Motor neuron (in vitro differentiated cells): ENCODE results near the gene GRM3. TPM values are rescaled to one million over a fixed set of nuclear protein-coding genes. Genes with fewer than 3 reads are reported as not detected.

Experiments
- ATAC-seq, 8 experiments: fragments of 200-7000 bp; cut with Tn5 transposase; replicated peaks in 6 of 8; 2 replicates each; pipeline ENCODE4 v1.8.0; 2021; ENCODE audit warnings: mild to moderate bottlenecking in 8 of 8, moderate library complexity in 8 of 8
- H3K27ac ChIP-seq, 2 donors: fragments of 250-450 bp; sonication (Bioruptor Pico); 2 replicates each; pipeline ENCODE4 v1.9.0; 2021; ENCODE audit warnings: antibody characterized with exemption in 2 of 2, mild to moderate bottlenecking in 2 of 2, moderate library complexity in 1 of 2
- H3K4me1 ChIP-seq, 2 donors: fragments of 250-450 bp; sonication (Bioruptor Pico); replicated peaks in 1 of 2; 2 replicates each; pipeline ENCODE4 v1.6.1; 2021; ENCODE audit warnings: antibody characterized with exemption in 2 of 2, mild to moderate bottlenecking in 2 of 2, moderate library complexity in 1 of 2
- H3K4me3 ChIP-seq, 5 donors: fragments of 250-450 bp; sonication (Bioruptor Pico); 2 replicates each; pipeline ENCODE4 v1.9.0; 2021; ENCODE audit warnings: antibody characterized with exemption in 5 of 5, mild to moderate bottlenecking in 5 of 5, moderate library complexity in 4 of 5
- WGBS, 10 experiments: fragments of 450-650 bp; shearing (Covaris generic); methylation state at CpG; one replicate each; pipeline ENCODE4 v1.0.0; 2022; 5-methylcytosine and 5-hydroxymethylcytosine counted together
- in situ Hi-C, 9 experiments: fragments of 400-800 bp; cut with MboI; loops; one replicate each; pipeline ENCODE4 v1.15.0; 2021; ENCODE audit warnings: low sequenced_read_pairs in 9 of 9, low pct_unique_long_range_greater_than_20kb in 2 of 9; ENCODE audit not compliant: unreplicated experiment in 9 of 9
- total RNA-seq, 8 experiments: library from RNA; unstranded; fragments of 300-600 nt; gene quantifications; 2 replicates each; pipeline versions ENCODE4 v1.2.3 to v1.2.4, GENCODE V29; 2022

Gene GRM3
- total RNA-seq, 8 experiments from 2014 or later = 0.40 to 3.9 (median 2.8) TPM; not detected in 2

DNA sequence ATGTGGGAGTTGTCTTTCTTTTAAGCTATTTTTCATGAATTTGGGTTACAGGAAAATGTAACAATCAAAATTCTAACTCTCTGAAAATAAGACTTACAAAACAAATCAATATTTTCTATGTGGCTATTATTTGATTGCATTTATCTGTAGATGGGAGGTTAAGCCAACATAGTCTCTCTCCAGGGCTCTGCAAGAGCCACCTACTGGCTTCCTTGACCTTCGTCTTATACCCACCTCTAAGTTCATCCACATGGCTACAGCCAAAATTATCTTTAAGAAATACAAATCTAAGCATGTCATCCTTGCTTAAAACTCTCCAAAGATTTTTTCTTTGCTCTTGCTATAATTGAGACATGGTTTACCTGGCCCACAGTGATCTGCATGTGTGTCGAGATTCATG, 14.2 kb downstream of the GRM3 start:
- WGBS, 10 experiments = 0 to 100% (median 94%) methylated on average over 1 to 2 of the region's 2 CpGs; no CpG with 5 or more reads in 1 of the 10 experiments
- no peak for ATAC-seq
- in situ Hi-C loops = no loop called here
- H3K4me3 ChIP-seq = no peak overlapping the region
- H3K27ac ChIP-seq = no peak overlapping the region
- no peaks in the 10 kb centered on the region for H3K4me1 ChIP-seq

DNA sequence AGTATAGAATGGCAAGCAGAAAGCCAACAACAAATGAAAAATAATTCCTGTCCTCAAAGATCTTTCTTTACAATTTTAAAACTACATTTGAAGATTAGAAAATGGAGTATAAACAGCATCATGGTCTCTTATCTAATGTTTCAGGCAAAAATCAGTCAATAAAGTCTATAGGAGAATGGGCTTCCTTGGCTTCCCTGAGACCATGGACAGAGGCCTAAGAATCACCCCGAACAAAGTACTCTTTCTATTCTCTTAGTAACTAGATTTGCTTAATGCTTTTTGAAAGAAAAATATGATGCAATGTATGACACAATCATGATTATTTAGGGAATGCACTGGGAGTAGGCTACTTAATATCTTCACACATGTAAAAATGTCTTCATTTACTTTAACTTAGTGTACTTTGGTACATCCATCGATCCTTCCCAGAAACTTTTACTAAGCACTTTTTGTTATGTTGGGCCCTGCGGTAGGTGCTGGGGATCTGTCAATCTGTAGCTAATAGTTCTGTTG, 17.3 kb downstream of the GRM3 start:
- Histone ChIP-seq H3K4me3 (no peak overlapping the region), H3K4me1 (no peaks in the 10 kb centered on the region), H3K27ac (no peak overlapping the region)
- in situ Hi-C loops = no loop called here
- ATAC-seq = peak in 2 of 8 experiments; percentile 21 to 29
- 20 to 95% (median 80%) methylated on average over 1 to 3 of the region's 3 CpGs; no CpG with 5 or more reads in 1 of the 10 experiments for WGBS, 10 experiments

DNA sequence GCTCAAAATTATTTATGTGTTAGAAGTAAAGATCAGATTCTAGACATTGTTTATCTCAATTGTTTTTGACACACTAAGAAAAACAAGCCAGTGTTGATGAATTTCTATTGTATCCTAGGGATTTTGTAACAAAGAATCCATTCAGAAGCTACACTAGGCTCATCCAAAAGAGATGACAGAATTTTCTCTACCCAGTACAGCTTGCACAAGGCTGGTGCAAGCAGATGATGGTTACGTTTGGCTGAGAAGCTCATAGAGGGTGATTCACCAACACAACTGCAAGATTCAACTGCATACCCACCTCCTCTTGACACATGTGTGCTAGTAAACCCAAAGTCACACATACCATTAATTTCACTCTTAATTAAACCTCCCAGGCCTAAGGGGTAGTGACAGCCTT, 20.8 kb downstream of the GRM3 start:
- peak in 1 of 8 experiments; percentile 20 for ATAC-seq
- Histone ChIP-seq H3K27ac (no peak overlapping the region), H3K4me1 (peaks cover 3 to 7% of the 10 kb centered on the region in 2 donors), H3K4me3 (no peak overlapping the region)
- in situ Hi-C loops = no loop called here
- WGBS, 10 experiments = 0 to 100% (median 83%) methylated on average over 1 of the region's 1 CpG; no CpG with 5 or more reads in 4 of the 10 experiments

DNA sequence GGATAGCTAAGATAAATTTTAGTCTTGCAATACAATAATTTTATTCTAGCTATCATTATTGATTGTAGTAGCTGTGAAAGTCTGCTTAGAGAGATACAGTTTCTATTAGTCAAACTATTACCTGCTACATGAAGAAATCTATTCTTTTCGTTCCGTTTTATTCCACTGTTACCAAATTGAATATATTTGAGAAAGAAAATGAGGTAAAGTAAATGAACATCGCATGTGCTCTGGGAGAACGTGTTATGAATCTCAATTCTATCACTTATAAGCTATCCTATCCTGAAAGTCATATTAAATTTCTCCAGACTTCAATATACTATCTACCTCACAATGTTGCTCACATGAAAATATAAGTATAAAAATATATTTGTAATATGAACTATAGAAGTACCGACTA, 21.3 kb downstream of the GRM3 start:
- no peak for ATAC-seq
- H3K27ac ChIP-seq = no peak overlapping the region
- H3K4me3 ChIP-seq = no peak overlapping the region
- in situ Hi-C loops = no loop called here
- H3K4me1 ChIP-seq = peaks cover 3 to 7% of the 10 kb centered on the region in 2 donors
- 35 to 100% (median 94%) methylated on average over 2 to 5 of the region's 5 CpGs; no CpG with 5 or more reads in 1 of the 10 experiments for WGBS, 10 experiments

DNA sequence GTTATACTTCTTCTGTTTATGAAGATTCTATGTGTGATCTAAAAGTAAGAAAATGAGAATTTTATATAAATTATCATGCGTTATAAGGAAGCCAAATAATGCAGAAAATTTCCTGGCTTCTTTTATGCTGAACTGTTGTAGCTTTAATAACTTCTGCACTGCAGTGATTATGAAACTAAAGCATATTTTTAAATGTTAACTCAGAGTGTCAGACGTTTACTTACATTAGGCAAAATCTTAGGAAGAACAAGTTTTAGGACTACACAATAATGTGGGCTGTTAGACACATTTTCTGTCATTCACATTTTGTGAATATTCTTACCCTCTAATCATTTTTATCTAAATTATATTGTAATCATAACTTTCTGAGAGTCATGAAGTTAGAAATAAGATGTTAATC, 22.0 kb downstream of the GRM3 start:
- in situ Hi-C loops = no loop called here
- Histone ChIP-seq H3K27ac (no peak overlapping the region), H3K4me3 (no peak overlapping the region), H3K4me1 (peaks cover 3 to 7% of the 10 kb centered on the region in 2 donors)
- no peak for ATAC-seq
- 0 to 86% (median 48%) methylated on average over 1 to 2 of the region's 2 CpGs for WGBS, 10 experiments

DNA sequence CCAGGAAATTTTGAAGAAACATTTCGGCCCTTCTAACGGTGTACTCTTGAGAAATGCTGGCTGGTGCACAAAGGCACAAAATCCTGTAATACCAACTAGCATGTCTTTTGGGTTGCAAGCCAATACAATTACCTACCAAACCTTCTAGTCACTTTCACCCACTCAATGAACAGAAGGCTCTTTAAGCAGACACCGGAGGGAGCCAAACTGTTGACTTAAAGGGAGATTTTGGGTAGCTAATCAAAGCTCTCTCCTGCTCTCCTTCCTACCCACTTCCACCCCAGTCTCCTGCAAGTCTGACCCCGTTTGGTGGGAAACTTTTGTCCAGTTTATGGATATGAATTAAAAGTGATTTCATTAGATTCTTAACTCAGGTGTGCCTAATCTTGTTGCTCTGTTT, 24.0 kb downstream of the GRM3 start:
- H3K4me3 ChIP-seq = no peak overlapping the region
- H3K4me1 ChIP-seq = peaks cover 3 to 7% of the 10 kb centered on the region in 2 donors
- no peak for ATAC-seq
- H3K27ac ChIP-seq = no peak overlapping the region
- in situ Hi-C loops = no loop called here
- 3 to 100% (median 53%) methylated on average over 1 to 4 of the region's 4 CpGs; no CpG with 5 or more reads in 1 of the 10 experiments for WGBS, 10 experiments

DNA sequence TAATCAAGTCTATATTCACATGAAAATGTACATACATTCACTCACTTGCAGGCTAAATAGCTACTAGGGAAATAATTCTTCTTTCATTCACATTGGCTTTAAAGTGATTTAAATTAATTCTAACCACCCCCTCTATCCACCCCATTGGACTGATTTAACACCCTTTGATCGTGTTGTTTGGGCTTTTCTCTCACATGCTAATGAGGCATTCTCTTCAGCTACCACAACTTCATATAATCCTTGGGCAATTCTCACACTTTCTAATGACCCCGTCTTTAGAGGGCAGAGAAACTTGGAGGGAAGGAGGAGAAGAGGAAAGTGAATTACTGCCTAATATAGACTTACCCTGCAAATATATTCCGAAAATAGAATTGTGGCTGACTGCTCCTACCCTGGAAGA, 24.6 kb downstream of the GRM3 start:
- 6 to 60% (median 17%) methylated on average over 1 to 3 of the region's 3 CpGs; no CpG with 5 or more reads in 1 of the 10 experiments for WGBS, 10 experiments
- peak in 3 of 8 experiments; percentile 26 to 54 (median 47) for ATAC-seq
- Histone ChIP-seq H3K4me1 (peaks cover 3 to 7% of the 10 kb centered on the region in 2 donors), H3K4me3 (no peak overlapping the region), H3K27ac (no peak overlapping the region)
- in situ Hi-C loops = no loop called here

DNA sequence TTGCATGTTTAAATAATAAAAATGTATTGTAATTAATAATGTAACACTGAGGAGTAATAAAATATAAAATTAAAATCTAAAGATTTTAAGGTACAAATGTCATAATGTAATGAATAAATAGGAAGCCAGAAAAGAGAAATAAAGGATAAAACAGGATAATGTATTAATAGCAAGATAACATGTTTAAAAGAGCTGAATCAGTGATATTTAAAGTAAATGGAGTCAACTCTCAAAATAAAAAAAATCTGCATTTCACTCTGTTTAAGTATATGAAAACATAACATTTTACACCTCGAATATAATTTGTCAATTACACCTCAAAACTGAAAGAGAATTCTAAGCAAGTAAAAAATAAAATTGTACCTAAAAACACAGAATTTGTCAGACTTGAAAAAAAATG, 44.1 kb downstream of the GRM3 start:
- in situ Hi-C loops = no loop called here
- no peak for ATAC-seq
- Histone ChIP-seq H3K4me1 (no peaks in the 10 kb centered on the region), H3K27ac (no peak overlapping the region), H3K4me3 (no peak overlapping the region)
- 0 to 83% (median 50%) methylated on average over 1 of the region's 1 CpG; no CpG with 5 or more reads in 1 of the 10 experiments for WGBS, 10 experiments

DNA sequence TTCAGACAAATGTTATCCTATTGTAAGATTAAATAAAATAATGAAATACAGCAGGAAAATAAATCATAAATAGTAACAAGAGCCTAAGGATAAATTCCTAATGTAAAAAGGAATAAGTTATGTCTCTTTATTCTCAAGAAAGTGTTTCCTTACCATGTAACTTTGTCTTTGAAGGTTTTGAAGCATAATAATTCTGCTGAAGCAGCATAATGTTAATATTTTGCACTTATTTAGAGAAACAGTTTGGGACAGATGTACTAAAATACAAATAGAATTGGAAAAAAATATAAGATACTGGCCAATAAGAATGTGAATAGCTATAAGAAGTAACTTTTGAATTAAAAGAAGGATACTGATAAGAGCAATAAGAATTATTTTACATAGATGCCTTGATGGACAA, 45.7 kb downstream of the GRM3 start:
- in situ Hi-C loops = no loop called here
- H3K4me3 ChIP-seq = no peak overlapping the region
- ATAC-seq = no peak
- H3K4me1 ChIP-seq = no peaks in the 10 kb centered on the region
- no peak overlapping the region for H3K27ac ChIP-seq

DNA sequence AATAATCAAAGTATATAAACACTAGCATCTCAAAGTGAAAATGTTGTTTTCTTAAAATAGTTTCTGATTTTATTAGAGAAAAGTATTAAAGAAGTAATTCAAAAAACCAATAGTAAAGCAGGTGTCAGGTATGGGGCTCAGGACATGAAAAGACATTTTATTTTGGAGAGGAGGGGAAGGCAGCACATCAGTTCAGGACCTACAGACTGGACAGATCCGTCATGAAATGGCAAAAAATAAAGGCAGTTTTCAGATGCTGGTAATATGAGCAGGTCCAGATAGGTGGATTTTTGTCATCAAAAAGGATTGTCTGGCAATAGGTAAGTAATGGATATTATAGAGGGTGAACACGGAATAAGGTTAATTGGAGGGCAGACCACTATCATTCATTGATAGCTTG, 49.0 kb downstream of the GRM3 start:
- no peak overlapping the region for H3K4me3 ChIP-seq
- 0 to 100% (median 83%) methylated on average over 1 to 2 of the region's 2 CpGs for WGBS, 10 experiments
- H3K27ac ChIP-seq = no peak overlapping the region
- in situ Hi-C loops = no loop called here
- H3K4me1 ChIP-seq = no peaks in the 10 kb centered on the region
- ATAC-seq = no peak

DNA sequence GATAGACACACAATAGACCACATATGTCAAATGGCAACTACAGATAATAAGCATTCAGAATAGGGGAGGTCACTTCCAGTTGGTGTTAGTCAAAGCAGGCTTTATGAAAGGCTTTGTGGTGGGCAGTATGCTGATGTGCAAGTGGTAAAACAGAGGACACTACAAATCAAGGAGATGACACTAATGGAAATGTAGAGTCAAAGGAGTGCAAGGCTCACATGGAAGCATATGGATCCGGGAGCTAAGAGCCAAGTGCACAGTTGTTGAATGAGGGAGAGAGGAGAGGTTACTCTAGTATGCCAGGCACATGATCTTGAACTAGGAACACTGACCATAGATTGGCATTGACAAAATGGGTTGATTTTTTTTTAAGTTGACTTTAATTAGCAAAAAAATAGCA, 62.7 kb downstream of the GRM3 start:
- no peak overlapping the region for H3K4me3 ChIP-seq
- in situ Hi-C loops = no loop called here
- no peak overlapping the region for H3K27ac ChIP-seq
- ATAC-seq = peak in 5 of 8 experiments; percentile 98 to 99 (median 99)
- peaks cover 17 to 30% of the 10 kb centered on the region in 2 donors for H3K4me1 ChIP-seq
- 0 to 43% (median 0%) methylated on average over 1 of the region's 1 CpG; no CpG with 5 or more reads in 5 of the 10 experiments for WGBS, 10 experiments

DNA sequence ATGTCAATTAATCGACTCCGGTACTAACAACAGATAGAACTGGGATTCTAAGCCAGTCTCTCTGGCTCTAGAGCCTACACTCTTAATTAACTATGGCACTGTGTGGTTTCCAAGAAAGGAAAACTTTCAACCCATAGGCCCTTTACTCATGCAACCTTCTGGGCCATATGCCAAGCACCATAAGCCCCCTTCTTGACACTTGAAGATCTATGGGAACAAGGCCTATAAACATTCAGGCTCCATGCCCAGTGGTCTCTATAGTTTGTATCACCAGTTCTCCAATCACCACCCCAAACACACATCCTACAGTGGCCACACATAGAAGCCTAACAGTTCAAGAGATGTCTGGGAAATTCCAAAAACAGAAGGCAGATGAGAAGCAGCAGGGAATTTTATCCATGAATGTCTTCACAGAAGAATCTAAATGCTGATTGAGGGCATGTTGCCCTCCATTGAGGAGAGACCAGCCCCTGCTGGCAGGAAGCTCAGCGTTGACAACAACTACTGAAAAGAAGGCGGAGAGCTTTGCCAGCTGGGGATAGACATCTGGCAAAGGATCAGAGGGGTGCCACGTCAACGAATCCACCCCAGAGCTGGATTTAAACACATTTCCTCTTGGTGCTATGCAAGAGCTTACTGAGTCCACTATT, 64.4 kb downstream of the GRM3 start:
- WGBS, 10 experiments = 0 to 100% (median 68%) methylated on average over 2 to 6 of the region's 6 CpGs; no CpG with 5 or more reads in 1 of the 10 experiments
- in situ Hi-C loops = no loop called here
- Histone ChIP-seq H3K4me1 (peaks cover 17 to 30% of the 10 kb centered on the region in 2 donors), H3K27ac (no peak overlapping the region), H3K4me3 (no peak overlapping the region)
- ATAC-seq = peak in 1 of 8 experiments; percentile 33

DNA sequence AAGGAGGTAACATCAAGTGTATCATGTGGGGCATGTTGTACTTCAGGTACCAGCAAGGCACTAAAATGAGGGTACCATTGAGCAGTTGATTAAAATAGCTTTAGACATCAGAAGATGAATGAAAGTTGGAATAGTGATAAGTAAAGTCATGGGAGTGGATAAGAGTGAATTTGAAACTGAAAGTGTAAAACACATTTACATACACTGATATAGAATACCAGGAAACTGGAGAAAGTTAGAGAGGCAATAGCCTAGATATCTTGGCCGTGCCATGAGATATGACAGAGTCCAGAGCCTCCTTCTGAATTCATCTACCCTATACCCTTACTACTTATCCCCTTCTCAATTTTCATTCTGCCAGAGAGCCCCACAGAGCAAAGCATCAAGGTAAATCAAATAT, 76.6 kb downstream of the GRM3 start:
- no peak overlapping the region for H3K27ac ChIP-seq
- no peak overlapping the region for H3K4me3 ChIP-seq
- in situ Hi-C loops = no loop called here
- WGBS, 10 experiments = 33 to 100% (median 100%) methylated on average over 1 of the region's 1 CpG; no CpG with 5 or more reads in 3 of the 10 experiments
- ATAC-seq = peak in 1 of 8 experiments; percentile 56
- H3K4me1 ChIP-seq = no peaks in the 10 kb centered on the region

DNA sequence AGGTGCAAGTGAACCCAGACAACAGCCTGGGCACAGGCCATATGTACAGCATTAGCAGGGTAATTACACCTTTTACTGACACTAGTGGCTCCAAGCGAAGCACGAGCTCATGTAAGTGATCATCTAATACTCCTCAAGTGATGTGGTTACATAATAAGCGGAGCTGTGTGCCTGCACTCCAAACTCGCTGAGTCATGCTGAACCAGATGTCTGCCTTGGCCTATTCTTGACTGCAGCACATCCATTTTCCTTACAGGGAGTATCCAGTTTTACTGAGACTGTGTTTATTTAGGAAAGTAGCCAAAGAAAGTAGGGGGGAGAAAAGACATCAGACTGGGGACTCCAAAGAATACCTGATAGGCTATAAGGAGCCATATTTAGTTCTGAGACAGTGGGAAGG, 90.1 kb downstream of the GRM3 start:
- Histone ChIP-seq H3K27ac (no peak overlapping the region), H3K4me3 (no peak overlapping the region), H3K4me1 (no peaks in the 10 kb centered on the region)
- WGBS, 10 experiments = 20 to 100% (median 86%) methylated on average over 1 to 3 of the region's 4 CpGs; no CpG with 5 or more reads in 3 of the 10 experiments
- in situ Hi-C loops = no loop called here
- ATAC-seq = peak in 2 of 8 experiments; percentile 79 to 85
